ENCODE data around the gene HDAC4. TPM values are rescaled to one million over a fixed set of nuclear protein-coding genes. Genes with fewer than 3 reads are reported as not detected.

HDAC4 gene
- total RNA-seq, 1 experiment from 2014 or later: 61.5 TPM

- TF ChIP-seq CTCF (conservative IDR thresholded peaks at IDR 0.05) (no peak), EZH2 (IDR thresholded peaks at IDR 0.05; ENCODE audit: low read depth) (no peak)
- H3K9me2 ChIP-seq (ENCODE audit: insufficient read depth): no peaks in the 10 kb centered on the region
- no peak overlapping the region for H3K4me3 ChIP-seq
- no peaks in the 10 kb centered on the region for H3F3A ChIP-seq (ENCODE audit: insufficient read depth, low read depth)
- no peak overlapping the region for H3K27ac ChIP-seq
- ChIA-PET CTCF (no interaction called here), POLR2A (ENCODE audit: unreplicated experiment) (no interaction called here)
- no TSS peak for BruUV-seq (replicated peaks)
- H3K4me2 ChIP-seq: no peak overlapping the region
- no peaks in the 10 kb centered on the region for H3K27me3 ChIP-seq (ENCODE audit: insufficient read depth, low read depth)
- H3K9me3 ChIP-seq (ENCODE audit: insufficient read depth, low read depth): no peaks in the 10 kb centered on the region
- DNase-seq: no peak
- intact Hi-C loops (cut with micrococcal nuclease; ENCODE audit: unreplicated experiment): no loop called here
- no peaks in the 10 kb centered on the region for H3K79me2 ChIP-seq (ENCODE audit: low read depth)
- H2AFZ ChIP-seq: no peak overlapping the region
- H3K4me1 ChIP-seq (replicated peaks; ENCODE audit: insufficient read depth): no peaks in the 10 kb centered on the region
- no peaks in the 10 kb centered on the region for H4K20me1 ChIP-seq (ENCODE audit: insufficient read depth)
- no peaks in the 10 kb centered on the region for H3K36me3 ChIP-seq (ENCODE audit: low read depth)
Observed at GRCh38 chr2:239096676-239097427, 304.0 kb downstream of the HDAC4 start.

GRCh38 chr2:239095460-239096081 is 305.2 kb downstream of the HDAC4 start:
- no peaks in the 10 kb centered on the region for H3F3A ChIP-seq (ENCODE audit: insufficient read depth, low read depth)
- H3K9me2 ChIP-seq (ENCODE audit: insufficient read depth): no peaks in the 10 kb centered on the region
- intact Hi-C loops (cut with micrococcal nuclease; ENCODE audit: unreplicated experiment): no loop called here
- no peaks in the 10 kb centered on the region for H3K9me3 ChIP-seq (ENCODE audit: insufficient read depth, low read depth)
- no peak overlapping the region for H3K27ac ChIP-seq
- H3K4me2 ChIP-seq: no peak overlapping the region
- no peaks in the 10 kb centered on the region for H3K36me3 ChIP-seq (ENCODE audit: low read depth)
- no TSS peak for BruUV-seq (replicated peaks)
- TF ChIP-seq CTCF (conservative IDR thresholded peaks at IDR 0.05) (no peak), EZH2 (IDR thresholded peaks at IDR 0.05; ENCODE audit: low read depth) (no peak)
- DNase-seq: no peak
- ChIA-PET CTCF (no interaction called here), POLR2A (ENCODE audit: unreplicated experiment) (no interaction called here)
- H3K27me3 ChIP-seq (ENCODE audit: insufficient read depth, low read depth): no peaks in the 10 kb centered on the region
- no peaks in the 10 kb centered on the region for H3K4me1 ChIP-seq (replicated peaks; ENCODE audit: insufficient read depth)
- no peaks in the 10 kb centered on the region for H3K79me2 ChIP-seq (ENCODE audit: low read depth)
- no peak overlapping the region for H2AFZ ChIP-seq
- H3K4me3 ChIP-seq: no peak overlapping the region
- no peaks in the 10 kb centered on the region for H4K20me1 ChIP-seq (ENCODE audit: insufficient read depth)

DNA sequence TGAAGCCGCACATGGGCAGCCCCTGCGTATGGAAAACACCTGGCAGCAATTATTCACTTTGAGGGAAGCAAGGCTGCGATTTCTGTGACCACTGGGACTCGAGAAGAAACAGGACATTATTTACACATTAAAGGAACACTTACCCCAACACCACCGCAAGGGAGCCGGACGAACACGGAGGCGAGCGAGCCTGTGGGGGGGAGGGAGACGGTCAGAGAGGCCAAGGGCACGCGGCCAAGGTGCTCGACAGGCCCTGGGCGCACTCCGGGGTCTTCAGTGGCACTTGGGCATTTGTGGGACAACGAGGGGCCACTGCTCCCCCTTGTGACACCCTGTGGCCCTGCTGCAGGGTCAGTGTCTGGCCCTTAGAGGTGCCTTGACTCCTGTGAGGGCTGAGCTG is 306.0 kb downstream of the HDAC4 start:
- H2AFZ ChIP-seq: no peak overlapping the region
- no peak overlapping the region for H3K4me3 ChIP-seq
- H3K9me3 ChIP-seq (ENCODE audit: insufficient read depth, low read depth): no peaks in the 10 kb centered on the region
- TF ChIP-seq CTCF (conservative IDR thresholded peaks at IDR 0.05) (no peak; the same call in 1 of the 2 replicates), EZH2 (IDR thresholded peaks at IDR 0.05; ENCODE audit: low read depth) (no peak)
- H3K4me2 ChIP-seq: no peak overlapping the region
- POLR2A ChIA-PET (ENCODE audit: unreplicated experiment): no interaction called here
- H3K9me2 ChIP-seq (ENCODE audit: insufficient read depth): no peaks in the 10 kb centered on the region
- no TSS peak for BruUV-seq (replicated peaks)
- no peaks in the 10 kb centered on the region for H3K4me1 ChIP-seq (replicated peaks; ENCODE audit: insufficient read depth)
- no peaks in the 10 kb centered on the region for H3K36me3 ChIP-seq (ENCODE audit: low read depth)
- no peaks in the 10 kb centered on the region for H4K20me1 ChIP-seq (ENCODE audit: insufficient read depth)
- H3K27ac ChIP-seq: no peak overlapping the region
- no peaks in the 10 kb centered on the region for H3F3A ChIP-seq (ENCODE audit: insufficient read depth, low read depth)
- DNase-seq: no peak
- no peaks in the 10 kb centered on the region for H3K27me3 ChIP-seq (ENCODE audit: insufficient read depth, low read depth)
- no peaks in the 10 kb centered on the region for H3K79me2 ChIP-seq (ENCODE audit: low read depth)
- CTCF ChIA-PET: no interaction called here
- intact Hi-C loops (cut with micrococcal nuclease; ENCODE audit: unreplicated experiment): no loop called here
